Measurements from ENCODE around the gene STOML2. TPM values are rescaled to one million over a fixed set of nuclear protein-coding genes. Genes with fewer than 3 reads are reported as not detected.

STOML2 gene
- total RNA-seq, 1 experiment from 2014 or later = 214 TPM

DNA sequence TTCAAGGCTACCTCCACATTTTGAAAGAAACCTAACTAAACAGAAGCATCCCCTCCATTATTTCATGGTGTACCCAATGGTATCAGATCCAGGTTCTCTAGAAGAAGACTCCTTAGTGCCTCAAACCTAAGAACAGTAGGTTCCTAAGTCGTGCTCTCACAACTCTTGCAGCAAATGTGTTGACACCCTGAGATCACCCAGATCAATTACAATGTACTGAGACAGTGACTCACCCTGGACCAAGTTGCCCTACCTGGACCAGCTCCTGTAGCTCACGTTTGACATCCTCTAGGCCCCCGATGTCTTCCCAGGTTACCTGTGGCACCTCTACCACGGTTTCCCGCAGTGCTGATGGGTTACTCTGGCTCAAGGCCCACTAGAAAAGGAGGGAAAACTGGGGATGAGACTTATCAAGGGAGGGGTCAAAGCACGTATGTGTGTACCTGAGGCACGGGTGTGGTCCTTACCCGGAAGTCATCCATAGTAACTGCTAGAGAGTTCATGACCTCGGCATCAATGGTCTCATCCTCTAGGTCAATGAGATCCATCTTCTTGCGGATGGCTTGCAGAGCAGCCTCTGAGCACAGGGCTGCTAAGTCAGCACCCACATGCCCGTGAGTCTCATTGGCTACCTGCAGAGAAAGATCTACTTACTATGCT is 42.3 kb downstream of the STOML2 start:
- POLR2A ChIA-PET = no interaction called here
- no peak for DNase-seq (ENCODE audit: low spot score)

DNA sequence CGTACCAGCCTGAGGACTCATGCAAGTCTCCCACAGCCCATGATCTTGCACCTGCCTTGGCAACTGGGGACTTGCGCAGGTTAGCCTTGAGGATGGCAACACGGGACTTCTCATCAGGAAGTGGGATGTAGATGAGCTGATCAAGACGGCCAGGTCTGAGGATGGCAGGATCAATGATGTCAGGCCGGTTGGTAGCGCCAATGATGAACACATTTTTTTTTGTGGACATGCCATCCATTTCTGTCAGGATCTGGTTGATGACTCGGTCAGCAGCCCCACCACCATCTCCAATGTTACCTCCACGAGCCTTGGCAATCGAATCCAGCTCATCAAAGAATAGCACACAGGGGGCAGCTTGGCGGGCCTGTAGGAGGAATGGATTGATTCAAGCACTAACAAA is 43.5 kb downstream of the STOML2 start:
- no peaks in the 10 kb centered on the region for H3K27me3 Mint-ChIP-seq (ENCODE audit: low read depth)
- no peaks in the 10 kb centered on the region for H3K9me3 Mint-ChIP-seq
- H3K27ac Mint-ChIP-seq = no peak overlapping the region
- ATAC-seq (no peak), DNase-seq (ENCODE audit: low spot score) (no peak)
- POLR2A ChIA-PET = interaction anchor here (1.4 kb wide), 1 partner anchor 160 kb away, joined by 4 read pairs; no protein-coding TSS in a partner anchor
- TF ChIP-seq EMX1 (CRISPR knock-in tag; IDR thresholded peaks at IDR 0.05) (no peak), JUN (CRISPR knock-in tag; IDR thresholded peaks at IDR 0.05) (no peak), ZNF425 (CRISPR knock-in tag; conservative IDR thresholded peaks at IDR 0.05) (no peak), ELF4 (CRISPR knock-in tag; IDR thresholded peaks at IDR 0.05; ENCODE audit: low read depth) (no peak), ZNF317 (CRISPR knock-in tag; IDR thresholded peaks at IDR 0.05; ENCODE audit: borderline replicate concordance, low read depth) (no peak), PREB (CRISPR knock-in tag; IDR thresholded peaks at IDR 0.05; ENCODE audit: borderline replicate concordance) (no peak), RORB (CRISPR knock-in tag; IDR thresholded peaks at IDR 0.05) (no peak), NFATC4 (CRISPR knock-in tag; IDR thresholded peaks at IDR 0.05) (no peak), ZNF281 (CRISPR knock-in tag; IDR thresholded peaks at IDR 0.05) (no peak), NFYB (CRISPR knock-in tag; conservative IDR thresholded peaks at IDR 0.05; ENCODE audit: low read depth) (no peak), ATF1 (CRISPR knock-in tag; IDR thresholded peaks at IDR 0.05) (no peak), ZNF232 (CRISPR knock-in tag; IDR thresholded peaks at IDR 0.05) (no peak), ZNF416 (CRISPR knock-in tag; IDR thresholded peaks at IDR 0.05) (no peak)
- TF ChIP-seq, protein P1, sequence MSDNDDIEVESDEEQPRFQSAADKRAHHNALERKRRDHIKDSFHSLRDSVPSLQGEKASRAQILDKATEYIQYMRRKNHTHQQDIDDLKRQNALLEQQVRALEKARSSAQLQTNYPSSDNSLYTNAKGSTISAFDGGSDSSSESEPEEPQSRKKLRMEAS (CRISPR knock-in tag; IDR thresholded peaks at IDR 0.05) = no peak
- H3K4me3 Mint-ChIP-seq = no peak overlapping the region
- CTCF ChIA-PET = no interaction called here
- H3K36me3 Mint-ChIP-seq = peaks cover 93% of the 10 kb centered on the region
- H3K4me1 Mint-ChIP-seq = no peaks in the 10 kb centered on the region

More for the DNA sequence above, 42.3 kb downstream of the STOML2 start:
- no peaks in the 10 kb centered on the region for H3K4me1 Mint-ChIP-seq
- no peaks in the 10 kb centered on the region for H3K9me3 Mint-ChIP-seq
- no peak overlapping the region for H3K4me3 Mint-ChIP-seq
- peaks cover 95% of the 10 kb centered on the region for H3K36me3 Mint-ChIP-seq
- TF ChIP-seq FOXP1 (CRISPR knock-in tag; IDR thresholded peaks at IDR 0.05; ENCODE audit: borderline replicate concordance) = no peak
- TF ChIP-seq CBFB (CRISPR knock-in tag; IDR thresholded peaks at IDR 0.05; ENCODE audit: low read depth) = no peak
- no peak for TF ChIP-seq MLX (CRISPR knock-in tag; IDR thresholded peaks at IDR 0.05)
- TF ChIP-seq ATF2 (CRISPR knock-in tag; IDR thresholded peaks at IDR 0.05; ENCODE audit: borderline replicate concordance, low read depth) = no peak
- TF ChIP-seq ZNF138 (CRISPR knock-in tag; conservative IDR thresholded peaks at IDR 0.05) = no peak
- no peak for TF ChIP-seq EMX1 (CRISPR knock-in tag; IDR thresholded peaks at IDR 0.05)
- no peak for TF ChIP-seq ZNF263 (CRISPR knock-in tag; IDR thresholded peaks at IDR 0.05; ENCODE audit: low read depth)
- no peak for TF ChIP-seq ELF4 (CRISPR knock-in tag; IDR thresholded peaks at IDR 0.05; ENCODE audit: low read depth)
- TF ChIP-seq RORB (CRISPR knock-in tag; IDR thresholded peaks at IDR 0.05) = no peak
- TF ChIP-seq NFATC4 (CRISPR knock-in tag; IDR thresholded peaks at IDR 0.05) = no peak
- CTCF ChIA-PET = no interaction called here
- H3K27ac Mint-ChIP-seq = no peak overlapping the region
- no peaks in the 10 kb centered on the region for H3K27me3 Mint-ChIP-seq (ENCODE audit: low read depth)
- ATAC-seq = no peak

Data from WTC11 (cell line).